Measurements from ENCODE around the gene LITAF.
"Not testable (repeated sequence)": the region's sequence is repeated elsewhere in the genome, so short reads cannot be mapped to it uniquely, and the experiment has no call there.

LITAF gene

GRCh38 chr16:11562411-11562810, 24.3 kb downstream of the LITAF start:
- TF ChIP-seq L3MBTL2 (conservative IDR thresholded peaks at IDR 0.05) (no peak), ELF4 (IDR thresholded peaks at IDR 0.05) (no peak), PKNOX1 (IDR thresholded peaks at IDR 0.05) (no peak), BHLHE40 (IDR thresholded peaks at IDR 0.05; ENCODE audit: borderline replicate concordance) (no peak), LEF1 (IDR thresholded peaks at IDR 0.05; ENCODE audit: borderline replicate concordance) (no peak), FOXA1 (IDR thresholded peaks at IDR 0.05) (no peak)
- CTCF ChIA-PET = no interaction called here
- DNase-seq (ENCODE audit: extremely low spot score) = no peak
- POLR2A ChIA-PET = no interaction called here

- TF ChIP-seq FOXK2 (IDR thresholded peaks at IDR 0.05) (no peak), FOXM1 (IDR thresholded peaks at IDR 0.05; ENCODE audit: borderline replicate concordance) (no peak), ZNF384 (IDR thresholded peaks at IDR 0.05) (no peak), ELF4 (IDR thresholded peaks at IDR 0.05) (no peak), PKNOX1 (IDR thresholded peaks at IDR 0.05) (no peak), ARNT (IDR thresholded peaks at IDR 0.05) (no peak), L3MBTL2 (conservative IDR thresholded peaks at IDR 0.05) (no peak), SP1 (IDR thresholded peaks at IDR 0.05) (no peak), NFRKB (IDR thresholded peaks at IDR 0.05) (no peak), TARDBP (IDR thresholded peaks at IDR 0.05) (no peak), CTBP1 (IDR thresholded peaks at IDR 0.05; ENCODE audit: borderline replicate concordance) (no peak), FOXA1 (IDR thresholded peaks at IDR 0.05) (no peak), SUZ12 (IDR thresholded peaks at IDR 0.05) (no peak)
- ChIA-PET POLR2A (interaction anchor here (0.8 kb wide), 1 partner anchor 24 kb away, joined by 3 read pairs; no protein-coding TSS in a partner anchor), CTCF (no interaction called here)
- no peak for DNase-seq (ENCODE audit: extremely low spot score)
Measured at GRCh38 chr16:11561856-11562255, 24.9 kb downstream of the LITAF start.

GRCh38 chr16:11561454-11561805, 25.3 kb downstream of the LITAF start:
- no peak for DNase-seq (ENCODE audit: extremely low spot score)
- POLR2A ChIA-PET = interaction anchor here (0.8 kb wide), 1 partner anchor 24 kb away, joined by 3 read pairs; no protein-coding TSS in a partner anchor
- TF ChIP-seq FOXM1 (IDR thresholded peaks at IDR 0.05; ENCODE audit: borderline replicate concordance) (no peak), L3MBTL2 (conservative IDR thresholded peaks at IDR 0.05) (no peak), HDGF (IDR thresholded peaks at IDR 0.05; ENCODE audit: borderline replicate concordance) (no peak), PKNOX1 (IDR thresholded peaks at IDR 0.05) (no peak), BHLHE40 (IDR thresholded peaks at IDR 0.05; ENCODE audit: borderline replicate concordance) (no peak), LEF1 (IDR thresholded peaks at IDR 0.05; ENCODE audit: borderline replicate concordance) (no peak), ELF4 (IDR thresholded peaks at IDR 0.05) (no peak), CTBP1 (IDR thresholded peaks at IDR 0.05; ENCODE audit: borderline replicate concordance) (no peak), ZNF384 (IDR thresholded peaks at IDR 0.05) (no peak), FOXK2 (IDR thresholded peaks at IDR 0.05) (no peak), ARNT (IDR thresholded peaks at IDR 0.05) (no peak), SUZ12 (IDR thresholded peaks at IDR 0.05) (no peak), NFRKB (IDR thresholded peaks at IDR 0.05) (no peak), SP1 (IDR thresholded peaks at IDR 0.05) (no peak), TARDBP (IDR thresholded peaks at IDR 0.05) (no peak), FOXA1 (IDR thresholded peaks at IDR 0.05) (no peak)
- CTCF ChIA-PET = no interaction called here

- CTCF ChIA-PET = interaction anchor here (0.6 kb wide), 1 partner anchor 356 kb away, joined by 3 read pairs; no protein-coding TSS in a partner anchor
- peak; percentile 93 for TF ChIP-seq PKNOX1 (IDR thresholded peaks at IDR 0.05)
- no peak for TF ChIP-seq SUZ12 (IDR thresholded peaks at IDR 0.05)
- TF ChIP-seq ELF4 (IDR thresholded peaks at IDR 0.05) = no peak
- TF ChIP-seq LEF1 (IDR thresholded peaks at IDR 0.05; ENCODE audit: borderline replicate concordance) = no peak
Measured at GRCh38 chr16:11560701-11561453, 25.8 kb downstream of the LITAF start.

GRCh38 chr16:11558308-11558823, 28.4 kb downstream of the LITAF start:
- POLR2A ChIA-PET; CTCF ChIA-PET; DNase-seq (ENCODE audit: extremely low spot score): not testable (repeated sequence)

More at GRCh38 chr16:11560701-11561453, 25.8 kb downstream of the LITAF start:
- POLR2A ChIA-PET = interaction anchor here (0.8 kb wide), 2 partner anchors 25 to 182 kb away, joined by 3 read pairs; partner anchors contain the start of gene TXNDC11
- peak; percentile 13 for DNase-seq (ENCODE audit: extremely low spot score)

GRCh38 chr16:11557801-11558200, 28.9 kb downstream of the LITAF start:
- TF ChIP-seq CTBP1 (IDR thresholded peaks at IDR 0.05; ENCODE audit: borderline replicate concordance) = no peak
- TF ChIP-seq BHLHE40 (IDR thresholded peaks at IDR 0.05; ENCODE audit: borderline replicate concordance) = no peak
- TF ChIP-seq NFRKB (IDR thresholded peaks at IDR 0.05) = no peak
- TF ChIP-seq L3MBTL2 (conservative IDR thresholded peaks at IDR 0.05) = no peak
- no peak for TF ChIP-seq LEF1 (IDR thresholded peaks at IDR 0.05; ENCODE audit: borderline replicate concordance)
- TF ChIP-seq ELF4 (IDR thresholded peaks at IDR 0.05) = no peak
- TF ChIP-seq FOXA1 (IDR thresholded peaks at IDR 0.05) = no peak
- no peak for TF ChIP-seq SP1 (IDR thresholded peaks at IDR 0.05)
- no peak for TF ChIP-seq ZNF384 (IDR thresholded peaks at IDR 0.05)
- no peak for TF ChIP-seq TARDBP (IDR thresholded peaks at IDR 0.05)
- TF ChIP-seq HDGF (IDR thresholded peaks at IDR 0.05; ENCODE audit: borderline replicate concordance) = no peak
- no peak for TF ChIP-seq ARNT (IDR thresholded peaks at IDR 0.05)
- no peak for TF ChIP-seq PKNOX1 (IDR thresholded peaks at IDR 0.05)
- TF ChIP-seq FOXM1 (IDR thresholded peaks at IDR 0.05; ENCODE audit: borderline replicate concordance) = no peak
- no peak for TF ChIP-seq FOXK2 (IDR thresholded peaks at IDR 0.05)
- no peak for TF ChIP-seq SUZ12 (IDR thresholded peaks at IDR 0.05)
- POLR2A ChIA-PET = no interaction called here
- no peak for DNase-seq (ENCODE audit: extremely low spot score)
- CTCF ChIA-PET = no interaction called here

All from HEK293T (cell line).